GM19397 (cell line): ENCODE results near the gene ADAM17.
"Not testable (repeated sequence)": the region's sequence is repeated elsewhere in the genome, so short reads cannot be mapped to it uniquely, and the experiment has no call there.

Experiments used
- ATAC-seq: cut with Tn5 transposase; IDR thresholded peaks from one replicate; pipeline ENCODE4 v1.9.1; 2021; ENCODE audit warnings: mild to moderate bottlenecking, moderate library complexity; ENCODE audit not compliant: unreplicated experiment

Gene ADAM17

DNA sequence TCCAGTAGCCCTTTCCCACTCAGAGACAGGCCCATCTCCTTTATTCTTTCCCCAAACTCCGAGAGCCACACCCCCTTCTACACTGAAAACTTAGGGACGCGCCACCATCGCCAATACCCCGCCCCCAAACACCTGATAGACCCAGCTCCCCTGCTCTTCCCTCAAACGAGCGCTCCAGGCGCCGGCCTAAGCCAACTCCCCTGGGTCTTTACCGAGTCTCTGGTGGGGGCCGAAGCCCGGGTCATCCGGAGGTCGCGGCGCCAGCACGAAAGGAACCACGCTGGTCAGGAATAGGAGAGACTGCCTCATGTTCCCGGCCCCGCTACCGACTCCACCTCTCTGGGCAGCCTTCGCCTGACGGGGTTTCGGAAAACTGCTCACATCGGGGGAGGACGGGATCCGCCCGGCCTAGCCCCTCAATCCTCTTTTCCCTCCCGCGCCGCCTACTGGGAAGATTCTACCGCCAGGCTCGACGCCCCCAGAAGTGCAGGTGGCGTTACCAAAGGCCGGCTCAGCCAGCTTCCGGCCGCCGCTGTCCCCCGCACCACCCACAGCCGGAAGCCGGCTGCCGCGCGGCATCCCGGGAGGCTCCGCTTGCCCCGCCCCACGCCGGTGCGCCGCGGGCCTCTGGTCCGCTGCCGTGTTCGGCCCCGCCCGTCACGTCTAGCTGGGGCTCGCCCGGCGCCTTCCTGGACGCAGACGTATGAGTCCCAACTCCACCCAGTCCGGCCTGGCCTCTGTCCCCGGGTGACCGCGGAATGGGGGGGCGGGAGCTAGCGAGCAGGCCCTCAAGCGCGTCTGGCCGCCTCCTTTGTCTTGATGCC lies at the start of gene ADAM17:
Gene ADAM17 (minus strand): TSS at position 534 of the 824 bp plus-strand sequence. CDS start 225 bp downstream, at position 309.
- peak; percentile 92 for ATAC-seq

- ATAC-seq: no peak
Observed at GRCh38 chr2:9602412-9602811, 46.8 kb upstream of the ADAM17 start.

- ATAC-seq: no peak
Observed at GRCh38 chr2:9601397-9601796, 45.8 kb upstream of the ADAM17 start.

- no peak for ATAC-seq
Observed at GRCh38 chr2:9599430-9599829, 43.8 kb upstream of the ADAM17 start.

- ATAC-seq: no peak
Observed at GRCh38 chr2:9596621-9597311, 41.1 kb upstream of the ADAM17 start.

DNA sequence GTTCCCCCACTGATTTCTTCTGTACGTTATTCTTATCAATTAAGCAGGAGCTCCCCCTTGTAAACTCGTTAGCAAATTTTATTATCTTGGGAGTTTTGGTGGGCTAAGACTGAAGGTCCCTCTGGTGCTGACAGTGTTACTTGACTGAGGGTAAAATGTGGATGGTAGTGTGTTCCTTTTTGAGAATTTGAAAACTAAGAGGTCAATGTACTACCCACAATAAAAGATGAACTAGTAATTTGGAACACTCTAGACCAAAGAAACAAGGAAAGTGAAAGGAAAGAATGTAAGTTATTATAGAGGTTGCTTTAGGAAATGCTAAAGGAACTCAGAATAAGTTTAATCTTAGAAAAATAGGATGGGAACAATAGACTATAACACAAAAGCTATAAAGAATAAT lies 40.1 kb upstream of the ADAM17 start:
- no peak for ATAC-seq

DNA sequence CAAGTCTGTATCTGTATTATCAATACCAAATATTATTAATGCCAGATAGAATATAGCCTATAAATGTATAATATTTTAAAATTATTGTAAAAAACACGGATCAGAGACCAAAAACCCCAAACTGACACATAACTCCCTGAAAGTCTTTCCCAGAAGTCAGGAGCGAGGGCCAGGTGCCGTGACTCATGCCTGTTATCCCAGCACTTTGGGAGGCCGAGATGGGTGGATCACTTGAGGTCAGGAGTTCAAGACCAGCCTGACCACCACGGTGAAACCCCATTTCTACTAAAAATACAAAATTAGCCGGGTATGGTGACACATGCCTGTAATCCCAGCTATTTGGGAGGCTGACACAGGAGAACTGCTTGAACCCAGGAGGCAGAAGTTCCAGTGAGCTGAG lies 39.6 kb upstream of the ADAM17 start:
- not testable (repeated sequence) for ATAC-seq

GRCh38 chr2:9594366-9595054 lies 38.9 kb upstream of the ADAM17 start:
- ATAC-seq: no peak

DNA sequence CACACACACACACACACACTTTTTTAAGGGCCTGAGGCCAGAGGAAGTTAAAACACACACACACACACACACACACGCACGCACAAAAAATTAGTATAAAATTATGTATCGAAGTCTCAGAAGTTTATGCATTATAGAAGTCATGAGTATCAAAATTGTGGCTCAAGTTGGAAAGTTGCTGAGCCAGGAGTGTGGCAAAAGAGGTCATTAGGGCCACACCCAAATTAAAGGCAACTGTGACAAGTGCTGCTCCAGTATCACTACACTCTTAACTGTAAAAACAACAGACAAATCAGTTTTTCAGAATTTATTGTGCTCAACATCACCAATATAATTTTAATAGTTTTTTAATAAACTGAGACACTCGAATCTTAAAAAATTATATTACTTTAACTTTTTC lies 38.3 kb upstream of the ADAM17 start:
- ATAC-seq: no peak

DNA sequence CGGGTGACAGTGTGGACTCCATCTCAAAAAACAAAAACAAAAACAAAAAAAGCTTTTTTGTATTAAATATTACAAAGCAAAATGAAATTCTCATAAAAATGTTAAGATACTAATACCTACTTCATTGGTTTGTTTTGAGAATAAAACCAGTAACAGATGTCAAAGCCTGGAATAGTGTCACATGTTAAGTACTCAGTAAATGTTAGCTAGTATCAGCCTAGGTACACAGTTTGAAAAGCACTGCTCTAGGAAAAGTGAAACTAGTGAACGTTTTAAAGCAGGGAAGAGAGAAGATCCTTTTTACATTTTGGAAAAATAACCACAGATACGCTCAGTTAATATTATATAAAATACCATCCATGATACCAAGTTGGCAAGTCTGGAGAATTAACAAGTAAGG lies 37.1 kb upstream of the ADAM17 start:
- ATAC-seq: no peak

GRCh38 chr2:9590641-9591040 lies 35.0 kb upstream of the ADAM17 start:
- no peak for ATAC-seq

- no peak for ATAC-seq
Observed at GRCh38 chr2:9586465-9586864, 30.8 kb upstream of the ADAM17 start.

DNA sequence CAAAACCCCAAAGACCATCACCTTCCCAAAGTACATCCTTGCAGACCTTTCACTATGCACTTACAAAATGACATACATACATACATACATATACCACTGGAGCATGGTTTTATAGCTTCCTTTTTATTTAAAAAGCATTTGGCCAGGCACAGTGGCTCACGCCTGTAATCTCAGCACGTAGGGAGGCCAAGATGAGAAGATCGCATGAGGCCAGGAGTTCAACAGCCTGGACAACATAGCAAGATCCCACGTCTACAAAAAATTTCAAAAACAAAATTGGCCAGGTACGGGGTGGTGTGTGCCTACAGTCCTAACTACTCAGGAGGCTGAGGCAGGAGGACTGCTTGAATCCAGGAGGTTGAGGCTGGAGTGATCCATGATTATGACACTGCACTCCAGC lies 29.9 kb upstream of the ADAM17 start:
- ATAC-seq: no peak

- not testable (repeated sequence) for ATAC-seq
Observed at GRCh38 chr2:9584902-9585301, 29.3 kb upstream of the ADAM17 start.

- ATAC-seq: no peak
Observed at GRCh38 chr2:9582624-9583023, 27.0 kb upstream of the ADAM17 start.

DNA sequence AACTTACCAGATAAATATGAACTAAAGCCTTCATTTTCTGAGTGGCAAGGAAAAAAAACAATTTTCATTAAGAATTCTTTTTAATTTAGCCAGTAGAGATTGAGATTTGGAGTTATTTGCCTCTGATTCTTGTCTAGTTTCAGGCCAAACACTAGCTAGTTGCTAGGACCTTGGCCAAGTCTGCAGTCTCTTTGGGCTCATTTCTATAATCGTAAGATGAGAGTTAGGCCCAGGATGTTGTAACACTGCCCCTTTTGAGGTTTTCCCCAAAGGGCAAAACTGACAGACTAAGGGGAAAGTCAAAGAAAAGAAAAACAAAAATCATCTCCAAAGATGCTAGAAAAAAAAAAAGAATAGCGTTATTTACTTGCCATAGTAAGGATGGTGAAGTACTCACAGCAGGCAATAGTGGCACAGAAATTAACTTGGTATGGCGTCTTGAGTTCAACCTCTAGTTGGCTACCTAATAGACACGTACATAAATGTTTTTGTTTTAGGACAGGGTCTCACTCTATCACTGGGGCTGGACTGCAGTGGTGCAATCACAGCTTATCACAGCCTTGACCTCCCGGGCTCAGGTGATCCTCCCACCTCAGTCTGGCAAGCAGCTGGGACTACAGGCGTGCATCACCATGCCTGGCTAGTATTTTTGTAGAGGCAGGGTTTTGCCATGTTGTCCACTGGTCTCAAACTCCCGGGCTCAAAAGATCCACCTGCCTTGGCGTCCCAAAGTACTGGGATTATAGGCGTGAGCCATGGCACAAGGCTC lies 23.0 kb upstream of the ADAM17 start:
- no peak for ATAC-seq

- no peak for ATAC-seq
Observed at GRCh38 chr2:9574331-9574730, 18.7 kb upstream of the ADAM17 start.

DNA sequence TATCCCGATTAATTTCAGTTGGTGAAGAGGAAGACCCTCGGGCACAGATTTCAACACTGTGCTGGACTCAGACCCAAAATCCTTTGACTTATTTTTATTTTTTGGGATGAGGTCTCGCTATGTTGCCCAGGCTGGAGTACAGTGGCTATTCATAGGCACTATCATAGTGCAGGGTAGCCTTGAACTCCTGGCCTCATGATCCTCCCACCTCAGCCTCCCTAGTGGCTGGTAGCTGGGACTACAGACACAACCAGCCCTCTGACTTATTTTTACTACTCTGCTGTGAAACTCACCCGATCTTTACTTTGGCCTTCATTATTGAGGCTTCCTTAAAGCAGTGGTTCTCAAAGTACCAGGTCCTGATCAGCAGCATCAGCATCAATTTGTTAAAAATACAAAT lies 18.2 kb upstream of the ADAM17 start:
- no peak for ATAC-seq

- ATAC-seq: no peak
Observed at GRCh38 chr2:9573013-9573720, 17.5 kb upstream of the ADAM17 start.
